ENCODE measurements around the gene AGR3.

The AGR3 gene

DNA sequence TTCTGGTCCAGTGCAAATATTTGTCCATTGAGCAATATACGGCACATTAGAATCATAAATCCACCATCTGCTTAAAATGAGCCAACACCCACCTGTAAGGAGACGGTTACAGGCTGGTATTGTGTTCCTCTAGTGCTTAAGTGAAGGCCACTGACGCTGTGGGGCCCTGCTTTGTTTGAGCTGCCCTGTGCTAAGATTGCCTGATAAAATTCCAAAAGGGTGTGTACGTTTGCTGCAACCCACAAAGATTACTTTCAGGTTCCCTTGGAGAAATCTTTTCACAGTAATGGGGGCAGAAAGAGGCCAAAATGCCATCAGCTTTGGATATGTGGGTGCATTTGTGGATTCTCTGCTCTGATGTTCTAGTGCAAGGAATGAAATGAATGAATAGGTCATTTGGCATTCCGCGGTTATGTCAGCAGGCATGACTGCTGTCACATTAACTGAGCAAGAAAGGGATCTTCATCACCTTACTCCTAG, 34.4 kb downstream of the AGR3 start:
- TF ChIP-seq, protein P1, sequence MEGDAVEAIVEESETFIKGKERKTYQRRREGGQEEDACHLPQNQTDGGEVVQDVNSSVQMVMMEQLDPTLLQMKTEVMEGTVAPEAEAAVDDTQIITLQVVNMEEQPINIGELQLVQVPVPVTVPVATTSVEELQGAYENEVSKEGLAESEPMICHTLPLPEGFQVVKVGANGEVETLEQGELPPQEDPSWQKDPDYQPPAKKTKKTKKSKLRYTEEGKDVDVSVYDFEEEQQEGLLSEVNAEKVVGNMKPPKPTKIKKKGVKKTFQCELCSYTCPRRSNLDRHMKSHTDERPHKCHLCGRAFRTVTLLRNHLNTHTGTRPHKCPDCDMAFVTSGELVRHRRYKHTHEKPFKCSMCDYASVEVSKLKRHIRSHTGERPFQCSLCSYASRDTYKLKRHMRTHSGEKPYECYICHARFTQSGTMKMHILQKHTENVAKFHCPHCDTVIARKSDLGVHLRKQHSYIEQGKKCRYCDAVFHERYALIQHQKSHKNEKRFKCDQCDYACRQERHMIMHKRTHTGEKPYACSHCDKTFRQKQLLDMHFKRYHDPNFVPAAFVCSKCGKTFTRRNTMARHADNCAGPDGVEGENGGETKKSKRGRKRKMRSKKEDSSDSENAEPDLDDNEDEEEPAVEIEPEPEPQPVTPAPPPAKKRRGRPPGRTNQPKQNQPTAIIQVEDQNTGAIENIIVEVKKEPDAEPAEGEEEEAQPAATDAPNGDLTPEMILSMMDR (IDR thresholded peaks at IDR 0.05; ENCODE audit: low read depth, low read length) = no peak
- H3K4me3 ChIP-seq (ENCODE audit: low read depth, low read length) = no peak overlapping the region

DNA sequence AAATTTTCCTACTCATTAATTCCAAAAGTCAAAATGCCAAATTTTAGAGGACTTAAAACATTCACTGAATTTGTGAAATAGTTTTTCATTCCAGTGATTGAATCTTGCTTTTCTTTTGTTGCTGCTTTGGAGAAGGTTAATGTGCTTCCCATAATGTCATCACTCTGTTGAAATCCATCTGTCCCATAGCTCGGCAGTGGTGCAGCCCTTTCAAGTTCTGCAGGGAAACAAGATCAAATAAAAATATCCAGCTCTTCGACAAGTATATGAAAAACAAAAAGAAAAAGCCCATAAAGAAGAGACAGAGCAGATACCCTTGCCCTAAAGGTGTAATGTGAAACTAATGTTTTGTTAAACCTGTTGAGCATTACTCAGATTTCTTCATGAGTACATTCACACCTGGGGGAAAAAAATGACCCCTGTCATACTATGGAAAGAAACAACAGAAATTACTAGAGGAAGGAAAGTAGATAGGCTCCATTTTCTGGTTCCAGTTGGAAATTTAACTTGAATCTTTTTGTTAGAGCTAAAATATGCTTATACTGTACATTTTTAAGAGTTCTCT, 35.1 kb downstream of the AGR3 start:
- TF ChIP-seq, protein P1 (IDR thresholded peaks at IDR 0.05; ENCODE audit: low read depth, low read length) = no peak
- H3K4me3 ChIP-seq (ENCODE audit: low read depth, low read length) = no peak overlapping the region

DNA sequence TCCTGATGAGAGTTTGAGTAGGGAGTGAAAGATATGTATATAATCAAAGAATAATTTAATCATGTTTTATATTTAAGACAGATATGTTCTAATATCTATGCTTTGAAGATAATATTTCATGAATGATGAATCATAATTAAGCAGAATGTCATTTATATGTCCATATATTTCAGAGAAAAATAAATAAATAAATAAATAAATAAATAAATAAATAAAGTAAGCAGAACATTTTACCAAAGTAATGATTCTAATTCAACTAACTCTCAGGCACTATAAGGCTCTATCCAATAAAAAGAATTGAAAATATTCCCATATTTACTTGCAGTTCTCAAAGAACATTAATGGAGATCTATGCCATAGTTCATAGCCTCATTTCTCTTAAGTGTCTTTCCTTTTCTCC, 36.0 kb downstream of the AGR3 start:
- TF ChIP-seq, protein P1 (IDR thresholded peaks at IDR 0.05; ENCODE audit: low read depth, low read length) = no peak

DNA sequence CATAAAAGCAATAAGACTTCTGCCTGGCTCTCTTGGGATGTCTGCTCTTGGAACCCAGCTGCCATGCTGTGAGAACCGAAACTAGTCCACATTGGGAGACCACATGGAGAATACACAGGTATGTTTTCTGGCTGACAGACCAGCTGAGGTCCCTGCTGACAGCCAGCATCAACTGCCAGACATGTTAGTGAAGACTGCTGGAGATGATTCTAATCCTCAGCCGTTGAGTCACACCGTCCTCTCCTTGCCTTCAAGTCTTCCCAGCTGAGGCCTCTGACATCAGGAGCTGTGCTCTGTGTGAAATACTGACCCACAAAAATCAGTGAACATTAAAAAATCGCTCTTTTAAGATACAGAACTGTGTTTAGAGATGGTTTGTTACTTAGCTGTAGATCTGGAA, 40.1 kb downstream of the AGR3 start:
- no peak overlapping the region for H3K4me3 ChIP-seq (ENCODE audit: low read depth, low read length)
- TF ChIP-seq, protein P1 (IDR thresholded peaks at IDR 0.05; ENCODE audit: low read depth, low read length) = no peak

More for the DNA sequence above, 36.0 kb downstream of the AGR3 start:
- H3K4me3 ChIP-seq (ENCODE audit: low read depth, low read length) = no peak overlapping the region

DNA sequence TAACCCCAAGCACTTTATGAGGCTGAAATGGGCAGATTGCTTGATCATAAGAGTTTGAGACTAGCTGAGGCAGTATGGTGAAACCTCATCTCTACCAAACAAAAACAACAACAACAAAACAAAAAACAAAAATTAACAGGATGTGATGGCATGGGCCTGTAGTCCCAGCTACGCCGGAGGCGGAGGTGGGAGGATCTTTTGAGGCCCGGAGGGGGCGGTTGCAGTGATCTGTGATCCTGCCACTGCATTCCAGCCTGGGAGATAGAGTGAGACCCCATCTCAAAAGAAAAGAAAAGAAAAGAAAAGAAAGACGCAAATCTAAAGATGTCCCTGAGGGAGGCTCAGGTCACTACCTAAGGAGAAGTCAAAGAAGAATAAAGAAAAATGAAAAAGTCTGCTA, 41.7 kb downstream of the AGR3 start:
- TF ChIP-seq, protein P1 (IDR thresholded peaks at IDR 0.05; ENCODE audit: low read depth, low read length) = no peak
- H3K4me3 ChIP-seq (ENCODE audit: low read depth, low read length) = no peak overlapping the region

DNA sequence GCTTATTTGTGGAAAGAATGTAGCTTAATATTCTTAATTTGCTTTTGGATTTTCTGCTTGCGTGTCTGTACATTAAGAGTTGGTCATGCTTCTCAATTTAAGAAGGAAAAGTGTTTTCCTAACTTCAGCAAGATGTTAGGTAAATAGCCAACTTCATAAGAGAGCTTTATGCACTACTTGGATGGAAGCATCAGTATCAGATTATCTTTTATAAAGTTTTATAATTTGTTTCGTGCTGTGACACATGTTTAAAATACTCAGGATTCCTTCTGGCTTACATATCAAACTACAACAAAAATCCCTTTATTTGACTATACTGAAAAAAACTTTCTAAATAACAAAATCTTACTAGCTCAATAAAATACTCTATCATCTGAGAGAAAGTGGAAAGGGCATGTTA, 42.1 kb downstream of the AGR3 start:
- TF ChIP-seq, protein P1 (IDR thresholded peaks at IDR 0.05; ENCODE audit: low read depth, low read length) = no peak
- no peak overlapping the region for H3K4me3 ChIP-seq (ENCODE audit: low read depth, low read length)

DNA sequence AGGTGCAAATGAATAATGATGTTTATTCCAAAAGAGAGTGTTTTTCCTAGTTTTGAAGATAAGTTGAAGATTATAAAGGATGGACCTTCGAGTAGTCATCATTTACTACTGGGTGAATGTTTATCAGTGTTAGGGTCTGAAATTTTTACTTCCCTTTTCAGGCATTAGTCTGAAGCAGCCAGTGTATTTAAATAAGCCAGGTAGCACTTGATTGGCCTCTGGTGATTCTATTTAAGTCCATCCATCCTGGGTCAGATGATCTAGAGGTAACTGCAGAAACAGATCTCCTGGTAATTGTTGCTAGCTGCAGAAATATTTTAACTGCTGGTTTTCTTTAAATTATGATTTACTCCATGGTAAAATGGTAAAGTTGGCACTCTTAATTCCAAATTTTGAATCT, 42.9 kb downstream of the AGR3 start:
- H3K4me3 ChIP-seq (ENCODE audit: low read depth, low read length) = no peak overlapping the region
- TF ChIP-seq, protein P1 (IDR thresholded peaks at IDR 0.05; ENCODE audit: low read depth, low read length) = no peak

Data from WI38 (cell line).